Heart left ventricle (tissue), 13 donors: ENCODE data around the gene CACNA1E.

ENCODE experiments used
- CTCF ChIP-seq, 12 donors: fragments of 200-600 bp; sonication (generic) in 4 of 12; IDR thresholded peaks; one replicate each; pipeline versions ENCODE4 v1.5.0 to v1.8.0; 2018 to 2022; ENCODE audit warnings: antibody characterized with exemption in 12 of 12, mild to moderate bottlenecking in 5 of 12
- POLR2A ChIP-seq, 2 donors: fragments of 450-650 bp; IDR thresholded peaks; one replicate each; pipeline ENCODE4 v1.6.1; 2017; ENCODE audit warnings: antibody characterized with exemption in 2 of 2, mild to moderate bottlenecking in 2 of 2, moderate library complexity in 2 of 2
- donor health status: ischemic (EF 13 %, LVEDD 7.1; RV severe dilation, severe dysfunction).
- donor health status: DM: no; HTN: yes; CAD: no.
- donor health status: DM: no; HTN: no; CAD: no.
- donor health status: ischemic (EF 25% LVEDD 6.9; RV normal size, moderate dysfunction).
- donor health status: ischemic (EF 25% LVEDD 5.7; RV mildly dilated, moderate dysfunction).
- donor health status: ischemic (EF 35%, LVEDD 5.7; RV mildly dilated, moderate dysfunction).
- donor health status: nonischemic (EF 11% LVEDD 7.7; RV severe dilation, severe dysfunction).
- donor health status: DM: yes; HTN: yes; CAD: no.
- donor health status: PGD.
- donor health status: ischemic (EF 29% LVEDD 5.4; RV normal size, mild dysfunction).
- donor health status: nonischemic (EF 23%, LVEDD 6.1; RV moderate dilation, normal function).

- TF ChIP-seq CTCF (IDR thresholded peaks at IDR 0.05) (no peak), POLR2A (IDR thresholded peaks at IDR 0.05) (no peak)
These were observed 45.3 kb upstream of the CACNA1E start for GRCh38 chr1:181438013-181438412.
